Activated T-helper 9 cell treated with anti-CD3 and anti-CD28 coated beads, Interleukin-2, amount 50 U/mL, for 16 hours (primary cell): ENCODE data around the gene HOXD13.

Source experiments
- DNase-seq: peaks from one replicate; pipeline ENCODE4 v3.0.0-alpha.2; 2020; ENCODE audit warnings: low read depth

The HOXD13 gene

DNA sequence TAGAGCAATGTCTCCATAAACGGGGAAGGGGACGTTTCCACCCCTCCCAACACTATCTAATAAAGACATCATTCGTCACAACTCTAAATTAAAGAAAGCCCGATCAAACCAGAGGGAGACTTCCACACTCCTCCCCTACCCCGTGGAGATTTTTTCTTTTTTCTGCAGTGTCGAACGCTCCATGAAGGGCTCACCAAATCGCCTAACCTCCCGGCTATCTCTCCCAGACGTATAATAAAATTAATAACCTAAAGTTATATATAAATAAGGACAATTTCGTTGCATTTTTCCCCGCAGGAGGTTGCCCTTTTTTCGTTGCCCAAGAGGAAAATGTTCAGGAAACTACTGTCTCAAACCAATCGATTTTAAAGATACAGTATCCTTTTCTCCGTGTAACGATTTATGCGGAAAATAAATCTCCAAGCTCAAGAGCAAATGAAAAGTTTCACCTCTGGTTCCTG lies 11.1 kb upstream of the HOXD13 start:
- no peak for DNase-seq

DNA sequence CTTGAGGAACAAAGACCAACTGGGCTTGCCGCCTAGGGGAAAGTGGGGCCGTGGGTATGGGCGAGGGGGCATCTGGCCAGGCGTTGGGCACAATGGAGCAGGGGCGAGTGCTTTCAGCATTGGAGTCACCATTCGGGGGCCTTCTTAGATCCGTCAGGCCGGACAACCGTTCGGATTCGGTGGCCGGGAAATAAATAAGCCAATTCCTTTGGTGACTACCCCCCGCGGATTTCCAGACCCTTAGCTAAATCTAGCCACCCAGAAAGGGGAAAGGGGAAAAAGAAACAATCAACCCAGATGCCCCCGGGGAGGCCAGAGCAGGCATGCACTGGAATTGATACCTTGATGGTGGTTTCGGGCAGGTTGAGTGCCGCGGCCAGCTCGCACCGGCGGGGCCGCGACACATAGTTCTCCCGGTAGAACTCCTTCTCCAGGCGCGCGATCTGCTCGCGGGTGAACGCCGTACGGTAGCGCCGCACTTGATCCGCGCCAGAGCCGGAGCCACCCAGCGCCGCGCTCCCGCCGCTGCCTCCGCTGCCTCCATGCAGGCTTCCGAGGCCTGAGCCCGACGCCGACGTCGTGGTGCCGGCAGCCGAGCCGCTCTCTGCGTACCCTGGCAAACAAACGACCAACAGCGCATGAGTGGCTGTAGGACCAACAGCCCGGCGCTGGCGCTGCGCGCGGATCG lies 10.5 kb upstream of the HOXD13 start:
- no peak for DNase-seq

DNA sequence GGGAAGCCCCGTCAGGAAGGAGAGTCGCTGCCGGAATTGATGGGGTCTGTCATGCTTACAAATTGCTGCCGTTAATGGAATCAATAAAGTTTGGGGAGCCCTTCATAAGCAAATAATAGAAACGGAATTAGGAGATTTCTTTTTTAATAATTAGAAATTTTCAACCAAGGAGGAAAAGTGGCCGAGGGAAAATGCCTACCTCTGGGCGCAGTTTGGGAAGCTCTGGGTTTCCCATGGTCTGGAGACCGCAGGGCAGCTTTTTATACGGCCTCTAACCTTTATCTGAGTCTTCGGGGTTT lies 10.0 kb upstream of the HOXD13 start:
- no peak for DNase-seq

DNA sequence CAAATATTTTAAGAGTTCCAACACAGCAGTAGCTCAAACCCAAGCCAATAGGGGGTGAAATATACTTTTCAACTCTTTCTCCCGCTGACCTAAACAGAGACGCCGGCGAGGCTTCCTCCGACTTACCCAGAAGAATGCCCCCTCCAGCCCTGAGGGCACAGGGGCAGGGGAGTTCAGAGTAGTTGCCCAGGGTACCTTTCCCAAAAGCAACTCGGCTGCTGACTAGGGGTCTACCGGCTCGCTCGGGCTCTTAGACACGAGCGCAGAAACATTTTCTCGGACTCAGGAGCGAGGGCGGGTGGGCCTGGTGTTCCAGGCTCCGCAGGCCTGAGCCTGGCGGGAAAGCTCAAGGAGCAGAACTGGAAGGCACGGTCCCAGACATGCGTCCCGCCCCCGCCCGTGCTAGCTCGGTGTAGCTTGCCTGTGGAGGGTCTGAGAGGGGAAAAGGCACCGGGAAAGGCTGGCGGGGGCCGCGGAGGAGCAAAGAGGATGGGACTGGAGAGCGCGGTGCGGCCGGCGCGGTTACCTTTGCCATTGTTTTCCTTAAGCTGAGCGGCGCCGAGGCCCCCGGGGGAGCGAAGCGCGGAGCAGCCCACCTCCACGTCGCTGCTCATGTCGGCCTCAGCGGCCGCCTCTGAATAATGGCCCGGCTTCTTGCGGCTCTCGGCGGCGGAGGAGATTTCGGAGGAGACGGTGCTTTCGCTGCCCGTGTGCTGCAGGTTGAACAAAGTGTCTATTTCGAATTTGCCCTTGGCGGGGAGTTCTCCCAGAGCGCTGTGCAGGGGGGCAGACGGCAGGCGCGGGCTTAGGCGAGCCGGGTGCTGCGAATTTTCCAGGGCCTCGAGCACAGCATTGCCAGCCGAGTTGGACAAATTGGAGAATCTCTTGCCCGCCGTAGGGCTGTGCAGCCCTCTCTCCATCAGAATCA lies 9.4 kb upstream of the HOXD13 start:
- DNase-seq, result no peak

DNA sequence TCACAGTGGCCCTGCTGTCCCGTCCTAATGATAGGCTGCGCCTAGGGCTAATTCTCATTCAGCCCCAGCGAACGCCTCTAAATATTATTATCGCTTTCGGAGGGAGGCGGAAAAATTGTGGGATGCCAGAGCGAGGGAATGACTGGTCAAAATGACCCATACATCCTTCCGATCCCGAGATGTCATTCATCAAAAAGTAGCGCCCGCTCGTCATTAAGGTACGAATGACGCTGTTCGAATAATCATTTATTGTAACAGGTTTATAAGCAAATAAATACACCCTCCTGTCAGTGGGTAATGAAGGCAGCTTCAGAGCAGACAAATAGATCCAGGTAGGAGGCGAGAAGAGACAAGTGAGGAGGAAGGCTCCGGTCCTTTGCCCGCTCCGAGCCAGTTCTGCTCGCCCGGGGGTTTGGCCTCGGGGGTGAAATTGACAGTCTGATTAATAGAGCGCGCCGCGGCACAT lies 8.7 kb upstream of the HOXD13 start, which contains the start of gene EVX2:
Gene EVX2 (minus strand): TSS at position 167 of the 466 bp plus-strand sequence. CDS start 186 bp downstream, outside the sequence.
- no peak for DNase-seq

DNA sequence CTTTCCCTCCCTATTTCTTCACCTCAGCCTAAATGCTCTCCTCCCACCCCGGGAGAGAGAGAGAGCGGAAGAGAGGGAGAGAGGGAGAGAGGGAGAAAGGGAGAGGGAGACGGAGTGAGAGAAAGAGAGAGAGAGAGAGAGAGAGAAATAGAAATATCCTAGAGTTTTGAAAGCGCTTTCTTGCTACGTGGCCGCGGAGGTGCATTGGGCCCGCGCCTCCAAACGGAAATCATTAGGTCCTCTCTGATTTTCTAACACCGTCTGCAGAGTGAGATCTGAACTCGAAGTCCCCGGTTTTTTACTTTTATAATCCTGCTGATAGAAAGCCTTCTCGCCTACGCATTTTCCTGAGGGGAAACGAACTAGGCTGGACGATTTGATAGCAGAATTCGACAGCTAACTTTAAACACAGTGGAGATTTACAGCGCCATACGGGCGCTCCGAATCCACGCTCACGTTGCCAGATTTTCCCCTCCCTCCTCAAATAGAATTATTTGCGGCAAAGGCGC lies 7.9 kb upstream of the HOXD13 start:
- DNase-seq, result no peak

DNA sequence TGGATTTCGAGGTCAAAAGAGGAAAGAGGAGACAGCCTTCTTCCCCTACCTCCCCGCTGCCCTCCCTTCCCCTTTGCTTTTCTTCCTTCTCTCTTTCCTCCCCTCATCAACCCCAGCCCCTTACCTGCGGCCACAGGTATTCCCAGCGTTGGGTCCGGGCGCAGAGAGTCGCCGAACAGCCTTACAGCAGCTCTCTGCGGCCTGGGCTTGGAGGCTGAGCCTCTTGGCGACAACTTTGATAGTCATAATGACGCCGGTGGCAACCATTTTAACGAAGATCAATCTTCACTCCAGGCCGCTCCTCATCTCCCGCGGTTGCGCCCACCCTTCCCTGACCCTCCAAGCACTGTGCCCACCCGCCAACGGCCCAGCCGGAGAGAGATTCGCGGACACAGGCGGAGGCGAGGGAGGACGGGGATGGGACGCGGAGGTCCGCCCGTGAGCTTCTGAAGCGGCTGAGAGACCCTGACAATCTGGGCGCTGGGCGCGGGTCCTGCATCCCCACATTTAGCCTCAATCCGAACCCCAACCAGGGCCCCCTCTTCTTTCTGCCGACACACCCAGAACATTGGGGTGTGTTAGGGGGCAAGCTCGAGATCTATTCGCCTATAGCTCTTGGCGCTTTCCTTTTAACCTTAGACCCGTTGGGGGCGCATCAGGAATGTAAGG lies 7.3 kb upstream of the HOXD13 start:
- no peak for DNase-seq

DNA sequence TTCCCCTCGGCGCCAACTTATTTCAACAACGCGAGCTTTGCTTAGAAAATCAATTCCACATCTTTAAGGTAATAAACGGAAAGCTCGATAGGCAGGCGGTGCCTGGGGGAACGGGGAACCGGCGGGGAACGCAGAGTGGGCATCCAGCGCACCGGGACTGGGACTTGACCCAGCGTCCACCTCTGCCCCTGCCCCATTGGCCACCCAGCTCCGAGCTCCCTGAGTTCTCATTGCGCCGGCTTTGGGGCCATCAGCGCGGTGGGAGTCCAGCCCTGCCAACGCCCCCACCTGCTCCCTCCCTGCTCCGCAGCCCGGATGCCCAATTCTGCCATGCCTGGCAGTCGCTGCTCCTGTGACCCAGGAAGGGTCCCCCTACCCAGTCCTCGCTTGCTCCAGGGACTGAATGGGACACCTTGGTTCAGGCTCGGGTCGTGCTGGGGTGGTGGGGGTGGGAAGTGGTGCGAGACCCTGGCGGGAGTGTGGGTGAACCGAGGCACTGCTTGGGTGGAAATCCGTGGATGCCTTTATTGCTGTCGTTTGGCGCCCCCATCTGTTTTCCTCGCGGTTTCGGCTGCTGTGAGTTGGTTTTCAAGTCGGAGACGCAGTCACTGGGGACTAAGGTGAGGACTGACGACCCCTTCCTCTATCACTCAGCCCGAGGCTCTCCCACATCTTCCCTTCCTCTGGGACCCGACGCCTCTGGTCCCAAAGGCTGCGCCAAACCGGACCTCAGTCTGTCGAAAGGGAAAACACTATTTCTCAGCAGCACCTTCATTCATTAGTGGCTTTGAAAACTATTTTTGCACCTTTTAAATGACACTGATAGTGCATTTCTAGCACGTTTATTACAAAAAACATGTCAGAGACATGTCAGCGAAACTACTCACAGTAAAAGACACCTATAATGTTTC lies 6.4 kb upstream of the HOXD13 start:
- no peak for DNase-seq

DNA sequence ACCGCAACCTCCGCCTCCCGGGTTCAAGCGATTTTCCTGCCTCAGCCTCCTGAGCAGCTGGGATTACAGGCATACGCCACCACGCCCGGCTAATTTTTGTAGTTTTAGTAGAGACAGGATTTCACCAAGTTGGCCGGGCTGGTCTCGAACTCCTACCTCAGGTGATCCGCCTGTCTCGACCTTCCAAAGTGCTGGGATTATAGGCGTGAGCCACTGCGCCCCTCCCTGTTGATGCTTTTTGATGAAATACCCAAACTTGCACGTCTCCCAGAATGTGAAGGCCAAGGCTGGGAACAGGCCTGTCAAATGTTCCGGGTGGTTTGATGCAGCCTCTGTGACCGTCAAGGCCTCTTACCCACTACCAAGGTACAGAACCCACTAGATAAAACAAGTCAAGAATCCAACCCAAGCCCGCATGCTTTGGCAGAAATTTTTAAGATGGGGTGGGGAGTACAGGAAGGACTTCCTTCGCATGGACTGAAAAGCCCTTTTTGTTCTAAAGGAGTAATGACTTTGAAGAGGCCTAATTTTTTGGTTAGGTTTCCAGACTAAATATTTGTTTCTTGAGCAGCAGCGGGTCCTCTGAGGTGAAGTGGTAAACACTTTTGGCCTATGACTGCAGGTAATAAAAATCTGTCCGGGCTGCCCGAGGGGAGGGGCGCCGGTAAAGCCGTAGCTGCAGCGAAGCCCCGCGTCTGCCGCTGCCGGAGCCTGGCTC lies 5.0 kb upstream of the HOXD13 start:
- DNase-seq, result no peak

DNA sequence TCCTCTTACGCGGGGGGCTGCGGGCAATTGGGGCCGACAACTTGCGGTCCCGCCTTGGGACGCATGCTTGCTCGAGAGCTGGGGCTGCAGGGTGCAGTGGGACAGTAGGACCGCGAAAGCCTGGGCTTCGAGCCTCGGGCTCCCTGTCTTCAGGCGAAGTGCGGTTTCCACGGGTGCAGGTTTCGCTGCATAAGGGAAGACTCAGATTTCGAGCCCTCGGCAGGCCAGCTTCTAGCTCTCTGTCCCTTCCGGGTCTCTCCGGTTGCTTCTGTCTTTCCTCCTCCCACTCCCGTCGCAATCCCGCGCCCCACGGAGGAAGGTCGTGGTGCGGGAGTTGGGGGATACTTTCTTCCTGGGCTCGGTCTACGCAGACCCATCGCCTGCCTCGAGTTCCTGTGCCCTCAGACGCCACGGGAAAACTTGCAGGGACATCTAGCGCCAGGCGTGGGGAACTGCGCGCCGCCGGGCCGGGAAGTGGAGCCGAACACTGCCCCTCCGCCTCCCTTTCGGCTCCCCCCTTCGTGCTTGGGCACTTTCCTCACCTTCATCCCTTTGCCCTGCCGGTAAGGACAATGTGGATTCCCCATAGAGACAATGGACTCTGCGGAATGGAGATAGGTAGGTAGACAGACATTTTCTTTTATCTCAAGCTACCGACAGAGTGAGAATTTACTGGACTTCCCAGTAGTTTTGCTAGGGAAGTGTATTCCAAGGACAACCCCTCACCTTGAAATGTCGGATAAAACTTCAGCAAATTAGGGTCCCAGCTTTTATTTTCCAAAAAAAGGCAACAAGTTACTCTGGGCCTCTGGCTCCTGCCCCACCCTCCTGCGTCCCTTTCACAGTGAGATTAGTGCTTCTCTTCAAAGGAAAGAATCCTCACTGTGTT lies 4.2 kb upstream of the HOXD13 start:
- DNase-seq, result no peak

DNA sequence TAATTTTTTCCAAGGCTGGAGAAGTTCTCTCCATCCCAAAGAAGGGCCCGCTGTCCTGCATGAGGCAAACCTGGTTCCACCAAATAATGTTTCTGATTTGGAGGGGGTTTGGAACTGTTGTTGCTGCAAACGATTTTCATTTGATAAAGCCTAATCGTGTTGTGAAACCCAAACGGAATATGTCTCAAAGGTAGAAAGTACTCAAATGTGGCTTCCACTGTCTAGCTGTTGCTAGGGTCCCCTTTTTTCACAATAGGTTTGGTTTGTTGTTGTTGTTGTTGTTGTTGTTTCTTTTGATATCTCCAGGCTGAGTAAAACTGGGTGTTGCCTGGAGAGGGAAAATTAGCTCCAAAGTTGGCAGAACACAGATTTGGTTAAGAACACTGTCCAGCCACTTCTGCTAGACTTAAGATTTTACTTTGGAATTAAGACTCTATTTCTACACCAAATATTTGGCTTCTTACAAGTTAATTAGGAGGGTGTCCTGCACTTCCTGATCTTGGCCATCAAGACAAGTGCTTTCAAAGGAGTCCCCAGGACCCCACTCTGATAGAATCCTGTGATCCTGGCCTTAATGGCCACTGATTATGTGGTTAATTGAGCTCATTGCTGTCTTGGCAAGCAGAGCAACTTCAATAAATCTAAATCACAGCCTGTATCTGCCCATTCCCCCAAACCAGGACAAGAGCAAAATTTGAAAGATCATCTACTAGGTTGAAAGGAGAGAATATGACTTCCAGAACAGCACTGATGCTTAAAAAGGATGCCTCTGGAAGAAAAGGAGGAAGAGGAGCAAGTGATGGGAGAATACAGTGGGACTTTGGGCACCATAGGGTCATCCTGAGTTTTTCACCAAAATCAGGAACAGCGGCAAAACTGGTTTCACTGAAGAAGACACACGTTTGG lies 3.3 kb upstream of the HOXD13 start:
- no peak for DNase-seq

DNA sequence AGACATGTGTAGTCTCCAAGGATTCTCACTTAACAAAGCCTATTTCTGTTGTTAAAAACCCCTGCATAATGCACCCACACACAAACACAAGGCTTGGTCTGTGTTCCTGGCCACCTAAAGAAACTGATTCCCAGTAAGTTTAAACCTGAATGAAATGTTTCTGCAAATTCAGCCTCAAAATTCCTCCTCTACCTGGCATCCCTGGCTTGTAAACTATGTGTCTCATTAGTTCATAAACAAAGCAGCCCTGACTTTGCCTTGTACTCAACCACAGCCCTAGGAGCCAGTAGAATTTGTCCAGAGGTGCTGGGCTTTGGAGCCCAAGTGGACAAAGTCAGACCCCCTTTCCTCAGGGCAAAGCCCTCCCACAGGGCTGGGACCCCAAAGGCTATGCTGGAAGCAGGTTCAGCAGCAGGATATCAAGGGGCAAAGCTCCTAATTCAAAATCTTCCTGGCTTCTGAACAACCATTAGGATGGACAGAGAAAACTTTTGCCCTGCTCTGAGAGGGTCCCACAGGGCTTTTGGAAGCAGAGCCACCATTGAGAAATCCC lies 2.6 kb upstream of the HOXD13 start:
- no peak for DNase-seq

DNA sequence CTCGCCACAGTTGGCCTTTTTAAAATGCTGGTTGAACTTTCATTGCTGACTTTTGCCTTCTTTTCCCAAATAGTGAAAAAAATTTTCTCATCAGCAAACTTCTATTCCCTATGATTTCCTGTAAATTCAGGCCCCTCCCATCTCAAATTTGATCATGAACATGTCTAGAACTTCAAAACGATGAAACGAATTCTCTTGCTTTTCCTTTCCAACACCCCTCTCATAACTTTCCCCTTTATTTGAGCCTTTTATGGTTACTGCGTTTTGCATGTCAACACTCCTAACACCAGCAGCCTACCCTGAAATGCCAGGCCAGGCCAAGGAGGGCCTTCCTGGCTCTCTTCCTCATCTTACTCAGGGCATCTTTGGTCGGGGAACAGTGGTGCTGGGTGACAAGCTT lies 1.7 kb upstream of the HOXD13 start:
- DNase-seq, result no peak

DNA sequence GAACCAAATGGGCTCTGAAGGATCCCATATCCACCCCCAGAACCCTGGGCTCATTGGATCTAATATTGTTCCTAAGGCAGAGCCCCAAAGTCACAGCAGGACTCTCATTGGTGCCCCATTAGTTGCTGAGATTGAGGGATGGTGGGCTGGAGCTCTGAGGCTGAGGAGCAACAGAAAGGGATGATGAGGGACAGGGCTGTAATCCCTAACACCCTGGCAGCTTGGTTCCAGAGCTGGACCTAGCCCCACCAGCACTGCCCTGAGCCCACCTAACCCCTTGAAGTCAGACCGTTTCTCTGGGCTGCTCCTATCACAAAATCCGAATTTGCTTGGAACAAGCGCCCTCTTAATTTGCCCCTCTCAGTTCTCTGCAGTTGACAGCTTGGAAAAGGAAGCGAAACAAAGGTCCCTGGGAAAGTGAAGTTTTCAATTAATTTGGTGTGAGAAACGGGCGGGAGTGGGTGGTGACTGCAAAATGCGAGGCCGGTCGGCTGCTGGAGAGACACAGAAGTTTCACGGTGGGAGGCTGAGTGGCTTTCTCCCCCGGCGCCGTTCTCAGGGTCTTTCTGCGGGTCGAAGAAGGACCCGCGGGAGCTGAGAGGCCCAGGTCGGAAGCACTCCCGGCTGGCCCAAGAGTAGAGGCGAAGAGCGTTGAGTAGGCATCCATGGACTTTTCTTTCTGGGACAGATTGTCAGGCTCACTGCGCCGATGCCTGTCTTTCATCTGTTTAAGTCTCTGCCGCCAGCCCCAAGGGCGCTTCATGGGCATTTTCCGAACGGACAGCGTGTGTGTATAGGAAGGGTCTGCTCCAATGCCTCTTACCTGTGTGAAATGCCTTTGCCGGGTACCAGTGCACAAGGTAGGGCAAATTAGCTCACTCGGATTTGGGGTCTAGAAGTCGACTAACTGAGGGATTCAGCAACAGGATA lies 927 bp upstream of the HOXD13 start:
- no peak for DNase-seq

DNA sequence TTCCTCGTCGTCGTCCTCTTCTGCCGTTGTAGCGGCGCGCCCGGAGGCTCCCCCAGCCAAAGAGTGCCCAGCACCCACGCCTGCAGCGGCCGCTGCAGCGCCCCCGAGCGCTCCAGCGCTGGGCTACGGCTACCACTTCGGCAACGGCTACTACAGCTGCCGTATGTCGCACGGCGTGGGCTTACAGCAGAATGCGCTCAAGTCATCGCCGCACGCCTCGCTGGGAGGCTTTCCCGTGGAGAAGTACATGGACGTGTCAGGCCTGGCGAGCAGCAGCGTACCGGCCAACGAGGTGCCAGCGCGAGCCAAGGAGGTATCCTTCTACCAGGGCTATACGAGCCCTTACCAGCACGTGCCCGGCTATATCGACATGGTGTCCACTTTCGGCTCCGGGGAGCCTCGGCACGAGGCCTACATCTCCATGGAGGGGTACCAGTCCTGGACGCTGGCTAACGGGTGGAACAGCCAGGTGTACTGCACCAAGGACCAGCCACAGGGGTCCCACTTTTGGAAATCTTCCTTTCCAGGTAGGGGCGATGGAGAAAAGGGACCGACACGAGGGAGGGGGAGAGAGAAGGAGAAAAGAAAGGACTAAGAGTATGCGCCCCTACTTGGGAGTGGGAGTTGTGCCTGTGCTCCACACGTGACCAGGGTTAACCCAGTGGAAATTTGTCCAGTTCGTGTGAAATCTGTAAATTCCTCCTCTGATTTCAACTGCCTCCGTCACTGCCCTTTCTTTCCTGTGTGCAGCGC lies 800 bp downstream of the HOXD13 start:
- DNase-seq, result no peak

DNA sequence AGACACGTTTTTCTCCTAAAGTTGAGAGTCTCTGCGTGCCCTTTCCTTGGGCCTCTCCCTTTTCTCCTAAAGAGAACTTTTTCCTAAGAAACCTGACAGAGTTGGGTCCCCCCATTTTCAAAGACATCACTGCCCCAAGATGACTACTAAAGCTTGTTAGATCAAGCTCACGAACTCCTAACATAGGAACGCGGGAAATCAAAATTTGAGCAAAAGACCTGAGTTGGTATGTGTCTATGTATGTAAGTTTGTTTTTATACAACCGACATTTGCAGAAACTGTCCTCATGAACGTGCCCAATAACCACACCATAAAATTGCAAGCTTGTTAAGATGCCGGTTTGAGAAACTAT lies 1.4 kb downstream of the HOXD13 start:
- DNase-seq, result no peak

DNA sequence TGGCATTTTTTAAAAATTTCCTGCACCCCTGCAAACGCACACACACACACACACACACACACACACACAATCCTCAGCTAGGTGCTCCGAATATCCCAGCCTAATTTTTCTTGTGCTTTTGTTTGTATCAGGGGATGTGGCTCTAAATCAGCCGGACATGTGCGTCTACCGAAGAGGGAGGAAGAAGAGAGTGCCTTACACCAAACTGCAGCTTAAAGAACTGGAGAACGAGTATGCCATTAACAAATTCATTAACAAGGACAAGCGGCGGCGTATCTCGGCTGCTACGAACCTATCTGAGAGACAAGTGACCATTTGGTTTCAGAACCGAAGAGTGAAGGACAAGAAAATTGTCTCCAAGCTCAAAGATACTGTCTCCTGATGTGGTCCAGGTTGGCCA lies 1.8 kb downstream of the HOXD13 start:
- DNase-seq, result no peak
